HEK293 (cell line): ENCODE results near the gene VAV2.

Experiments used
- CTCF ChIA-PET: fragments of 350-600 bp; formaldehyde crosslinking; extraction: SDS; loops from one replicate; lab custom pipeline; 2021; ENCODE audit warnings: antibody characterized with exemption; lab: Yijun Ruan, JAX
- POLR2A ChIA-PET: fragments of 300-600 bp; formaldehyde crosslinking; extraction: SDS; loops from one replicate; lab custom pipeline; 2020; ENCODE audit warnings: antibody characterized with exemption, inconsistent platforms; lab: Yijun Ruan, JAX
- H3K27ac ChIP-seq: fragments of 200-500 bp; sonication (Bioruptor generic); 2 replicates; pipeline ENCODE4 v1.5.1; 2014; ENCODE audit warnings: low read depth, low read length, control low read depth, inconsistent platforms; ENCODE audit errors: extremely low read depth
- H3K36me3 ChIP-seq, 2 experiments: fragments of 200-500 bp in 1 of 2; sonication (Bioruptor generic) in 1 of 2; 1 replicate in 1 of 2; 2 replicates in 1 of 2; pipeline ENCODE4 v1.5.1; 2014 to 2017; ENCODE audit warnings: inconsistent platforms in 2 of 2, low read length in 2 of 2; ENCODE audit not compliant: control insufficient read depth in 2 of 2, insufficient read depth in 1 of 2
- H3K4me1 ChIP-seq: fragments of 200-500 bp; sonication (Bioruptor generic); 2 replicates; pipeline ENCODE4 v1.5.1; 2014; ENCODE audit warnings: mild to moderate bottlenecking, low read length, inconsistent platforms; ENCODE audit not compliant: control insufficient read depth, insufficient read depth
- H3K4me3 ChIP-seq: 2 replicates; pipeline ENCODE4 v1.5.1; 2011; ENCODE audit warnings: low read depth, mild to moderate bottlenecking, control low read depth, low read length, moderate library complexity
- H3K9me3 ChIP-seq: fragments of 200-500 bp; sonication (Bioruptor generic); 2 replicates; pipeline ENCODE4 v1.5.1; 2014; ENCODE audit warnings: low read depth, low read length, inconsistent platforms; ENCODE audit not compliant: control insufficient read depth, insufficient read depth
- EGR2 ChIP-seq: fragments of 450-650 bp; formaldehyde crosslinking; IDR thresholded peaks from 2 replicates; pipeline ENCODE4 v1.5.1; 2016; ENCODE audit warnings: low read depth, missing biosample characterization, missing genetic modification characterization
- GLI2 ChIP-seq: fragments of 450-650 bp; formaldehyde crosslinking; IDR thresholded peaks from 2 replicates; pipeline ENCODE4; 2017; ENCODE audit warnings: missing biosample characterization, missing genetic modification characterization, low read depth, borderline replicate concordance
- GLIS1 ChIP-seq: fragments of 450-650 bp; formaldehyde crosslinking; IDR thresholded peaks from 2 replicates; pipeline ENCODE4 v1.5.1; 2016; ENCODE audit warnings: missing biosample characterization, missing genetic modification characterization
- KLF10 ChIP-seq: fragments of 450-650 bp; IDR thresholded peaks from 2 replicates; pipeline ENCODE4 v1.5.1; 2018; ENCODE audit warnings: missing biosample characterization, mild to moderate bottlenecking, missing genetic modification characterization
- ZBTB48 ChIP-seq: fragments of 450-650 bp; formaldehyde crosslinking; IDR thresholded peaks from 2 replicates; pipeline ENCODE4 v1.5.1; 2016; ENCODE audit warnings: missing biosample characterization, missing genetic modification characterization
- ZFP3 ChIP-seq: fragments of 450-650 bp; formaldehyde crosslinking; IDR thresholded peaks from 2 replicates; pipeline ENCODE4 v1.5.1; 2016; ENCODE audit warnings: low read depth, missing biosample characterization, missing genetic modification characterization
- ZFP41 ChIP-seq: fragments of 450-650 bp; formaldehyde crosslinking; IDR thresholded peaks from 2 replicates; pipeline ENCODE4 v1.5.1; 2016; ENCODE audit warnings: missing biosample characterization, missing genetic modification characterization, borderline replicate concordance
- ZNF16 ChIP-seq: fragments of 450-650 bp; formaldehyde crosslinking; IDR thresholded peaks from 2 replicates; pipeline ENCODE4 v1.5.1; 2016; ENCODE audit warnings: low read depth, missing biosample characterization, missing genetic modification characterization
- ZNF2 ChIP-seq: fragments of 450-650 bp; formaldehyde crosslinking; IDR thresholded peaks from 2 replicates; pipeline ENCODE4 v1.5.1; 2016; ENCODE audit warnings: missing biosample characterization, missing genetic modification characterization
- ZNF24 ChIP-seq: fragments of 450-650 bp; formaldehyde crosslinking; IDR thresholded peaks from 2 replicates; pipeline ENCODE4 v1.5.1; 2016; ENCODE audit warnings: missing biosample characterization, missing genetic modification characterization
- ZNF391 ChIP-seq: fragments of 450-650 bp; formaldehyde crosslinking; IDR thresholded peaks from 2 replicates; pipeline ENCODE4 v1.5.1; 2016; ENCODE audit warnings: low read depth, missing biosample characterization, missing genetic modification characterization, borderline replicate concordance
- ZNF555 ChIP-seq: fragments of 450-650 bp; formaldehyde crosslinking; conservative IDR thresholded peaks from 2 replicates; pipeline ENCODE4 v1.5.1; 2017; ENCODE audit warnings: missing biosample characterization, mild to moderate bottlenecking, missing genetic modification characterization, inconsistent platforms
- ZNF623 ChIP-seq: fragments of 450-650 bp; formaldehyde crosslinking; IDR thresholded peaks from 2 replicates; pipeline ENCODE4 v1.5.1; 2016; ENCODE audit warnings: missing biosample characterization, missing genetic modification characterization
- ZNF629 ChIP-seq: fragments of 450-650 bp; formaldehyde crosslinking; IDR thresholded peaks from 2 replicates; pipeline ENCODE4 v1.5.1; 2017; ENCODE audit warnings: missing biosample characterization, missing genetic modification characterization
- ZNF658 ChIP-seq: fragments of 450-650 bp; formaldehyde crosslinking; IDR thresholded peaks from 2 replicates; pipeline ENCODE4; 2016; ENCODE audit warnings: missing biosample characterization, missing genetic modification characterization
- ZNF664 ChIP-seq: fragments of 450-650 bp; formaldehyde crosslinking; IDR thresholded peaks from 2 replicates; pipeline ENCODE4 v1.5.1; 2016; ENCODE audit warnings: missing biosample characterization, missing genetic modification characterization
- ZNF768 ChIP-seq: fragments of 450-650 bp; formaldehyde crosslinking; IDR thresholded peaks from 2 replicates; pipeline ENCODE4 v1.5.1; 2018; ENCODE audit warnings: missing biosample characterization, mild to moderate bottlenecking, missing genetic modification characterization
- ZNF837 ChIP-seq: fragments of 450-650 bp; formaldehyde crosslinking; IDR thresholded peaks from 2 replicates; pipeline ENCODE4 v1.5.1; 2016; ENCODE audit warnings: missing biosample characterization, missing genetic modification characterization
- TF ChIP-seq, protein P1 (sequence below): fragments of 450-650 bp; formaldehyde crosslinking; IDR thresholded peaks from 2 replicates; pipeline ENCODE4 v1.5.1; 2016; ENCODE audit warnings: missing biosample characterization, missing genetic modification characterization
- TF ChIP-seq, protein P2 (sequence below): fragments of 450-650 bp; formaldehyde crosslinking; IDR thresholded peaks from 2 replicates; pipeline ENCODE4 v1.5.1; 2017; ENCODE audit warnings: missing biosample characterization, missing genetic modification characterization
- TF ChIP-seq, protein P3 (sequence below): fragments of 450-650 bp; formaldehyde crosslinking; IDR thresholded peaks from 2 replicates; pipeline ENCODE4 v1.5.1; 2016; ENCODE audit warnings: missing biosample characterization, missing genetic modification characterization, borderline replicate concordance
- TF ChIP-seq, protein P4 (sequence below): fragments of 450-650 bp; formaldehyde crosslinking; IDR thresholded peaks from 2 replicates; pipeline ENCODE4 v1.5.1; 2016; ENCODE audit warnings: missing biosample characterization, missing genetic modification characterization
- TF ChIP-seq, protein P5 (sequence below): fragments of 450-650 bp; formaldehyde crosslinking; IDR thresholded peaks from 2 replicates; pipeline ENCODE4 v1.5.1; 2017; ENCODE audit warnings: missing biosample characterization, missing genetic modification characterization

Gene VAV2

DNA sequence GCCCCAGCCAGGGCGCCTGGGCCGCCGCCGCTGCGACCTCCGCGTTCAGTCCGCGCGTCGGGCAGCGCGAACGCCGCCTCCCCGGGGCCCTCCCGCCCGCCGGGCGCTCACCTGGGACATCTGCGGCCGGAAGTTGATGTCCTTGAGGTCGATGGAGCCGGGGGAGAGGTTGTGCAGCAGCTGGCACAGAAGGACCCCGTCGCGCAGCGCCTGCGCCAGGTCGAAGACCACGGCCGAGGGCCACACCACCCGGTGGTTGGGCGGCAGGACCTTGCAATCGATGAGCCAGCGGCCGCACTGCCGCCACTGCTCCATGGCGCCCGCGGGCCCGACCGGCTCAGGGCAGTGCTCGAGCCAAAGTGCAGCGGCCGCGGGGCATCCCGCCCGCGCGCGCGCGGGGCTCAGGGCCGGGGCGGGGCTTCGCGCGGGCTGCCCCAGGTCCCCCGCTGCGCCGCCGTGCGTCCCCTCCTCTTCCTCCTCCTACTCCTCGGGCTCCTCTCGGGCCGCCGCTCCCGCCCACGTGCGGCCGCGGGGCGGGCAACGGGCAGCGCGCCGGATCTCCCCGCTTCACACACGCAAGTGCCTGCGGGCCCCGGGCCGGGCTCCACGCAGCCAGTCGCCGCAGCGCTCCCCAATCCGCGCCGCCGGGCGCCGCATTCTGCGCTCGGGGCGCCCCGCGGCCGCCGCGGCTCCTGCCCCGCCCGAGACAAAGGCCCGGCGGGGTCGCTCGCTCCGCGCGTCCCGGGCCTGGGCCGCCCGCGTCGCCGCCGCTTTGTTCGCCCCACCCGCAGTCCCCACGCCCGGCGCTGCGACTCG is at the start of gene VAV2 (continued):
- TF ChIP-seq, protein P1, sequence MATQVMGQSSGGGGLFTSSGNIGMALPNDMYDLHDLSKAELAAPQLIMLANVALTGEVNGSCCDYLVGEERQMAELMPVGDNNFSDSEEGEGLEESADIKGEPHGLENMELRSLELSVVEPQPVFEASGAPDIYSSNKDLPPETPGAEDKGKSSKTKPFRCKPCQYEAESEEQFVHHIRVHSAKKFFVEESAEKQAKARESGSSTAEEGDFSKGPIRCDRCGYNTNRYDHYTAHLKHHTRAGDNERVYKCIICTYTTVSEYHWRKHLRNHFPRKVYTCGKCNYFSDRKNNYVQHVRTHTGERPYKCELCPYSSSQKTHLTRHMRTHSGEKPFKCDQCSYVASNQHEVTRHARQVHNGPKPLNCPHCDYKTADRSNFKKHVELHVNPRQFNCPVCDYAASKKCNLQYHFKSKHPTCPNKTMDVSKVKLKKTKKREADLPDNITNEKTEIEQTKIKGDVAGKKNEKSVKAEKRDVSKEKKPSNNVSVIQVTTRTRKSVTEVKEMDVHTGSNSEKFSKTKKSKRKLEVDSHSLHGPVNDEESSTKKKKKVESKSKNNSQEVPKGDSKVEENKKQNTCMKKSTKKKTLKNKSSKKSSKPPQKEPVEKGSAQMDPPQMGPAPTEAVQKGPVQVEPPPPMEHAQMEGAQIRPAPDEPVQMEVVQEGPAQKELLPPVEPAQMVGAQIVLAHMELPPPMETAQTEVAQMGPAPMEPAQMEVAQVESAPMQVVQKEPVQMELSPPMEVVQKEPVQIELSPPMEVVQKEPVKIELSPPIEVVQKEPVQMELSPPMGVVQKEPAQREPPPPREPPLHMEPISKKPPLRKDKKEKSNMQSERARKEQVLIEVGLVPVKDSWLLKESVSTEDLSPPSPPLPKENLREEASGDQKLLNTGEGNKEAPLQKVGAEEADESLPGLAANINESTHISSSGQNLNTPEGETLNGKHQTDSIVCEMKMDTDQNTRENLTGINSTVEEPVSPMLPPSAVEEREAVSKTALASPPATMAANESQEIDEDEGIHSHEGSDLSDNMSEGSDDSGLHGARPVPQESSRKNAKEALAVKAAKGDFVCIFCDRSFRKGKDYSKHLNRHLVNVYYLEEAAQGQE, result no peak
- TF ChIP-seq ZNF24 (no peak), ZNF391 (tag by site-specific recombination) (0 out of 2 replicates have a peak, but pooled peaks have one; percentile 23), ZNF555 (tag by site-specific recombination) (no peak), GLIS1 (tag by site-specific recombination) (no peak), ZNF664 (tag by site-specific recombination) (no peak), ZNF658 (tag by site-specific recombination) (no peak), GLI2 (tag by site-specific recombination) (no peak), ZNF768 (tag by site-specific recombination) (no peak), ZFP3 (tag by site-specific recombination) (no peak), KLF10 (tag by site-specific recombination) (no peak), ZNF2 (tag by site-specific recombination) (no peak), EGR2 (no peak; the same call in 1 of the 2 replicates), ZNF16 (no peak)
- TF ChIP-seq, protein P2, sequence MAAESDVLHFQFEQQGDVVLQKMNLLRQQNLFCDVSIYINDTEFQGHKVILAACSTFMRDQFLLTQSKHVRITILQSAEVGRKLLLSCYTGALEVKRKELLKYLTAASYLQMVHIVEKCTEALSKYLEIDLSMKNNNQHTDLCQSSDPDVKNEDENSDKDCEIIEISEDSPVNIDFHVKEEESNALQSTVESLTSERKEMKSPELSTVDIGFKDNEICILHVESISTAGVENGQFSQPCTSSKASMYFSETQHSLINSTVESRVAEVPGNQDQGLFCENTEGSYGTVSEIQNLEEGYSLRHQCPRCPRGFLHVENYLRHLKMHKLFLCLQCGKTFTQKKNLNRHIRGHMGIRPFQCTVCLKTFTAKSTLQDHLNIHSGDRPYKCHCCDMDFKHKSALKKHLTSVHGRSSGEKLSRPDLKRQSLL (tag by site-specific recombination), result peak; percentile 84
- TF ChIP-seq, protein P3, sequence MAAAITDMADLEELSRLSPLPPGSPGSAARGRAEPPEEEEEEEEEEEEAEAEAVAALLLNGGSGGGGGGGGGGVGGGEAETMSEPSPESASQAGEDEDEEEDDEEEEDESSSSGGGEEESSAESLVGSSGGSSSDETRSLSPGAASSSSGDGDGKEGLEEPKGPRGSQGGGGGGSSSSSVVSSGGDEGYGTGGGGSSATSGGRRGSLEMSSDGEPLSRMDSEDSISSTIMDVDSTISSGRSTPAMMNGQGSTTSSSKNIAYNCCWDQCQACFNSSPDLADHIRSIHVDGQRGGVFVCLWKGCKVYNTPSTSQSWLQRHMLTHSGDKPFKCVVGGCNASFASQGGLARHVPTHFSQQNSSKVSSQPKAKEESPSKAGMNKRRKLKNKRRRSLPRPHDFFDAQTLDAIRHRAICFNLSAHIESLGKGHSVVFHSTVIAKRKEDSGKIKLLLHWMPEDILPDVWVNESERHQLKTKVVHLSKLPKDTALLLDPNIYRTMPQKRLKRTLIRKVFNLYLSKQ (tag by site-specific recombination), result no peak
- TF ChIP-seq, protein P4, sequence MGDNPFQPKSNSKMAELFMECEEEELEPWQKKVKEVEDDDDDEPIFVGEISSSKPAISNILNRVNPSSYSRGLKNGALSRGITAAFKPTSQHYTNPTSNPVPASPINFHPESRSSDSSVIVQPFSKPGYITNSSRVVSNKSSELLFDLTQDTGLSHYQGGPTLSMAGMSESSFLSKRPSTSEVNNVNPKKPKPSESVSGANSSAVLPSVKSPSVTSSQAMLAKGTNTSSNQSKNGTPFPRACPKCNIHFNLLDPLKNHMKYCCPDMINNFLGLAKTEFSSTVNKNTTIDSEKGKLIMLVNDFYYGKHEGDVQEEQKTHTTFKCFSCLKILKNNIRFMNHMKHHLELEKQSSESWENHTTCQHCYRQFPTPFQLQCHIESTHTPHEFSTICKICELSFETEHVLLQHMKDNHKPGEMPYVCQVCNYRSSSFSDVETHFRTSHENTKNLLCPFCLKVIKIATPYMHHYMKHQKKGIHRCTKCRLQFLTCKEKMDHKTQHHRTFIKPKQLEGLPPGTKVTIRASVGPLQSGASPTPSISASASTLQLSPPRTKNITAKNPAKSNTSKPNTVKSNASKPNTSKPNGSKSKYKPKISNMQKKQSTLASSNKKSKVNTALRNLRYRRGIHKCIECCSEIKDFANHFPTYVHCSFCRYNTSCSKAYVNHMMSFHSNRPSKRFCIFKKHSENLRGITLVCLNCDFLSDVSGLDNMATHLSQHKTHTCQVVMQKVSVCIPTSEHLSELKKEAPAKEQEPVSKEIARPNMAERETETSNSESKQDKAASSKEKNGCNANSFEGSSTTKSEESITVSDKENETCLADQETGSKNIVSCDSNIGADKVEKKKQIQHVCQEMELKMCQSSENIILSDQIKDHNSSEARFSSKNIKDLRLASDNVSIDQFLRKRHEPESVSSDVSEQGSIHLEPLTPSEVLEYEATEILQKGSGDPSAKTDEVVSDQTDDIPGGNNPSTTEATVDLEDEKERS (tag by site-specific recombination), result no peak

DNA sequence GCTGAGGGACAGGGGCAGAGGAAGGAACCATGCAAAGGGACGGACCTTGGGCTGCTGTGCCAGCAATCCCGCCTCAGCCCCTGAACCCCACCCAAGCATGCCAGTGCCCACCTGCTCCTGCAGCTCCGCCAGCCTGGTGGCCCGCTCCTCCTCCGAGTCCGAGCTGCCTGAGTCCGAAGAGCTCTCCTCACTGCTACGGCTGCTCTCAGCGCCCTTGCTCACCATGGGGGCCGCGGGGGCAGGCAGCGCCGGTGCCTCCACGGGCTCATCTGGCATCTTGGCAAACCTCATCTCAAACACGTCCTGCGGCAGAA is 49.5 kb upstream of the VAV2 start:
- Histone ChIP-seq H3K4me3 (no peak overlapping the region), H3K27ac (no peak overlapping the region), H3K9me3 (no peaks in the 10 kb centered on the region), H3K36me3 (peaks cover 30 to 89% of the 10 kb centered on the region in 2 experiments), H3K4me1 (no peaks in the 10 kb centered on the region)
- ChIA-PET POLR2A (interaction anchor here (0.5 to 1.6 kb wide), 2 partner anchors 11 to 16 kb away, joined by 4 to 11 read pairs; partner anchors contain the start of gene BRD3OS), CTCF (interaction anchor here (1.0 kb wide), 1 partner anchor 130 kb away, joined by 3 read pairs; no protein-coding TSS in a partner anchor)
- TF ChIP-seq ZFP41 (tag by site-specific recombination), result no peak
- TF ChIP-seq ZNF629 (tag by site-specific recombination), result no peak
- TF ChIP-seq, protein P5, sequence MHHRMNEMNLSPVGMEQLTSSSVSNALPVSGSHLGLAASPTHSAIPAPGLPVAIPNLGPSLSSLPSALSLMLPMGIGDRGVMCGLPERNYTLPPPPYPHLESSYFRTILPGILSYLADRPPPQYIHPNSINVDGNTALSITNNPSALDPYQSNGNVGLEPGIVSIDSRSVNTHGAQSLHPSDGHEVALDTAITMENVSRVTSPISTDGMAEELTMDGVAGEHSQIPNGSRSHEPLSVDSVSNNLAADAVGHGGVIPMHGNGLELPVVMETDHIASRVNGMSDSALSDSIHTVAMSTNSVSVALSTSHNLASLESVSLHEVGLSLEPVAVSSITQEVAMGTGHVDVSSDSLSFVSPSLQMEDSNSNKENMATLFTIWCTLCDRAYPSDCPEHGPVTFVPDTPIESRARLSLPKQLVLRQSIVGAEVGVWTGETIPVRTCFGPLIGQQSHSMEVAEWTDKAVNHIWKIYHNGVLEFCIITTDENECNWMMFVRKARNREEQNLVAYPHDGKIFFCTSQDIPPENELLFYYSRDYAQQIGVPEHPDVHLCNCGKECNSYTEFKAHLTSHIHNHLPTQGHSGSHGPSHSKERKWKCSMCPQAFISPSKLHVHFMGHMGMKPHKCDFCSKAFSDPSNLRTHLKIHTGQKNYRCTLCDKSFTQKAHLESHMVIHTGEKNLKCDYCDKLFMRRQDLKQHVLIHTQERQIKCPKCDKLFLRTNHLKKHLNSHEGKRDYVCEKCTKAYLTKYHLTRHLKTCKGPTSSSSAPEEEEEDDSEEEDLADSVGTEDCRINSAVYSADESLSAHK (tag by site-specific recombination), result no peak
- no peak for TF ChIP-seq ZNF837 (tag by site-specific recombination)
- TF ChIP-seq ZBTB48, result no peak
- TF ChIP-seq ZNF623 (tag by site-specific recombination), result no peak
